AG04449 (cell line): ENCODE data around the gene CELA3A.

ENCODE experiments used
- CTCF ChIA-PET: fragments of 350-600 bp; formaldehyde crosslinking; extraction: SDS; loops from one replicate; lab custom pipeline; 2021; ENCODE audit warnings: antibody characterized with exemption; lab: Yijun Ruan, JAX
- POLR2A ChIA-PET: fragments of 400-600, 350-600 bp; formaldehyde crosslinking; extraction: SDS; loops from one replicate; lab custom pipeline; 2020; ENCODE audit warnings: antibody characterized with exemption, inconsistent platforms; lab: Yijun Ruan, JAX
- DNase-seq: peaks from one replicate; pipeline ENCODE4 v3.0.0-alpha.2; 2010; ENCODE audit warnings: low read depth, low spot score
- H3K4me3 ChIP-seq: 2 replicates; pipeline ENCODE4 v1.5.1; 2011; ENCODE audit warnings: low read depth, mild to moderate bottlenecking, control low read depth, low read length
- CTCF ChIP-seq: IDR thresholded peaks from one replicate; pipeline ENCODE4 v1.5.1; 2011; ENCODE audit warnings: mild to moderate bottlenecking, moderate library complexity, low read length, control low read depth, inconsistent platforms; ENCODE audit not compliant: insufficient read depth; ENCODE audit errors: missing control alignments

The CELA3A gene

DNA sequence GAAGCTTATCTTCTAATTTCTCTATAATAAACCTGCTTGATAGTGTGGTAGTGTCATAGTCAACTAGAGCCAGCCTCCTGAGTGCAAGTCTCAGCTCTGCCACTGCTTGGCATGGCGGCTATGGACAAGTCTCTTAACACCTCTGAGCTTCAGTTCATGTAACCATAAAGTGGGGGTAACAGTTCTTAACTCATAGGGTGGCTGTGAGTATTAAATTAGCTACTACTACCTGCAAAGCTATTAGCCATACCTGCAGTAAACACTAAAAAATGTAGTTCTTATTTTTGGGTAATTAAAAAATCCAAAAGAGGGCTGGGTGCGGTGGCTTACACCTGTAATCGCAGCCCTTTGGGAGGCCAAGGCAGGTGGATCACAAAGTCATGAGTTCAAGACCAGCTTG is 48.9 kb downstream of the CELA3A start:
- TF ChIP-seq CTCF: no peak
- H3K4me3 ChIP-seq: no peak overlapping the region
- ChIA-PET POLR2A (no interaction called here), CTCF (interaction anchor here (2.2 kb wide), 1 partner anchor 17 kb away, joined by 4 read pairs; no protein-coding TSS in a partner anchor)
- no peak for DNase-seq

GRCh38 chr1:22051607-22052114 is 50.2 kb downstream of the CELA3A start:
- CTCF ChIA-PET: interaction anchor here (1.0 to 1.4 kb wide), 2 partner anchors 12 to 54 kb away, joined by 3 read pairs; no protein-coding TSS in a partner anchor

GRCh38 chr1:22052115-22053016 is 50.9 kb downstream of the CELA3A start, which contains the start of gene CDC42:
CDC42 (plus strand) TSS chr1:22052709; CDS start chr1:22078479, 25,770 bp downstream.
- ChIA-PET POLR2A (interaction anchor here (0.6 to 2.3 kb wide), 9 partner anchors 8 to 91 kb away, joined by 3 to 18 read pairs (median 3); no protein-coding TSS in a partner anchor), CTCF (interaction anchor here (0.9 to 1.4 kb wide), 3 partner anchors 12 to 53 kb away, joined by 3 read pairs; no protein-coding TSS in a partner anchor)
- DNase-seq: peak; percentile 57
- peak within 1 kb of the TSS; percentile 92 for H3K4me3 ChIP-seq
- no peak for TF ChIP-seq CTCF

More at GRCh38 chr1:22051607-22052114, 50.2 kb downstream of the CELA3A start:
- TF ChIP-seq CTCF: no peak
- POLR2A ChIA-PET: interaction anchor here (0.8 to 2.3 kb wide), 3 partner anchors 11 to 27 kb away, joined by 3 to 18 read pairs (median 3); no protein-coding TSS in a partner anchor
- no peak for DNase-seq
- H3K4me3 ChIP-seq: no peak overlapping the region

- CTCF ChIA-PET: interaction anchor here (0.8 to 0.9 kb wide), 2 partner anchors 39 to 55 kb away, joined by 3 read pairs; no protein-coding TSS in a partner anchor
- POLR2A ChIA-PET: interaction anchor here (0.6 to 2.3 kb wide), 8 partner anchors 11 to 91 kb away, joined by 3 to 18 read pairs (median 3); no protein-coding TSS in a partner anchor
- TF ChIP-seq CTCF: no peak
- peak overlapping the region; percentile 92 for H3K4me3 ChIP-seq
- DNase-seq: peak; percentile 26
Measured at GRCh38 chr1:22053017-22053860, 51.8 kb downstream of the CELA3A start.

DNA sequence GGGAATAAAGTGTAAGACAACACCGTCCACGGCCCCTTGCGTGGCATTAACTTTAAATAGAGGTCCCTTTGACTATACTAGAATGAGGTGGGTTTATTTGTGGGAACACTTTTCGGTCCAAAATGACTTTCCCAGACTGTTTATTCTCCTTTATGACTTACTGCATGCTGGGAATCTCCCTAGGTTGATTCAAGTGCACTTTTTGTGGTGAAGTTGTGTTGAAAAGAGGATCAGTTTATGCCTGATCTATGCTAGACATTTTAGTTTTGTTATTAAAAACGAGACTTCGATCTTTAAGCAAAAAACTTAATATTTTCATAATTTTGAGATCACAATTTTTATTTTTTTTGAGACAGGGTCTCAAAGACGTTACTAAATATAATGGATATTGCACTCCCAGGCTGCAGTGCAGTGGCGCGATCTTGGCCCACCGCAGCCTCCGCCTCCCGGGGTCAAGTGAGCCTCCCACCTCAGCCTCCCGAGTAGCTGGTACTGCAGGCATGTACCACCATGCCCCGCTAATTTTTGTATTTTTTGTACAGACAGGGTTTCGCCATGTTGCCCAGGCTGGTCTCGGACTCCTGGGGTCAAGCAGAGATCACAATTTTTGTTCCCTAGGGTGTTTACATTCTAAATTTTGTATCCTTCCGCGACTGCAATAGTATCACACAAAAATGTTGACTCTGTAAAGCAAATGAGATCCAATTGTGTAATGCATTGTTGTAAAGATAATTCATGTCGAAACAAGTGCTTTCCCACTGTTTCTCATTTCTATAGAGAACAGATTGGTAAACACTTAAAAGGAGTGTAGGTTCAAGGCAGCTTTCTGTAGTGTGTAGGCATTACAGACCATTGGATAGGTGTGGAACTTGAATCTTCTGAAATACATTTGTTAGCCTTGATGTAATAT is 52.7 kb downstream of the CELA3A start:
- peak overlapping the region; percentile 92 for H3K4me3 ChIP-seq
- no peak for TF ChIP-seq CTCF
- no peak for DNase-seq
- ChIA-PET POLR2A (interaction anchor here (0.6 to 2.3 kb wide), 3 partner anchors 9 to 56 kb away, joined by 3 to 18 read pairs (median 5); no protein-coding TSS in a partner anchor), CTCF (interaction anchor here (0.8 to 1.1 kb wide), 3 partner anchors 37 to 56 kb away, joined by 3 read pairs; no protein-coding TSS in a partner anchor)
